Mesendoderm (in vitro differentiated cells): ENCODE data around the gene TEX55.

ENCODE experiments used
- DNase-seq: peaks from one replicate; pipeline ENCODE4 v3.0.0; 2013
- H2AK5ac ChIP-seq: 2 replicates; pipeline ENCODE4 v1.6.1; 2013; ENCODE audit warnings: low read length, inconsistent platforms
- H2BK120ac ChIP-seq: 2 replicates; pipeline ENCODE4 v1.6.1; 2013; ENCODE audit warnings: low read depth, mild to moderate bottlenecking, low read length, moderate library complexity, mixed read lengths
- H2BK15ac ChIP-seq: replicated peaks from 2 replicates; pipeline ENCODE4 v1.6.1; 2013; ENCODE audit warnings: low read depth, mild to moderate bottlenecking, moderate library complexity
- H2BK5ac ChIP-seq: 2 replicates; pipeline ENCODE4 v1.6.1; 2013; ENCODE audit warnings: low read length, inconsistent platforms
- H3K18ac ChIP-seq: 2 replicates; pipeline ENCODE4 v1.6.1; 2013; ENCODE audit warnings: mild to moderate bottlenecking, low read length, mixed read lengths
- H3K23ac ChIP-seq: one replicate; pipeline ENCODE4 v1.6.1; 2013; ENCODE audit warnings: low read length
- H3K27ac ChIP-seq: 2 replicates; pipeline ENCODE4 v1.5.1; 2013; ENCODE audit warnings: low read depth, mild to moderate bottlenecking, inconsistent platforms, low read length, moderate library complexity
- H3K27me3 ChIP-seq: 2 replicates; pipeline ENCODE4 v1.6.1; 2013; ENCODE audit warnings: low read length, control low read depth, mild to moderate bottlenecking, inconsistent platforms; ENCODE audit not compliant: insufficient read depth, poor library complexity
- H3K36me3 ChIP-seq: 2 replicates; pipeline ENCODE4 v1.6.1; 2013; ENCODE audit warnings: low read length, inconsistent platforms; ENCODE audit not compliant: control insufficient read depth, insufficient read depth
- H3K4ac ChIP-seq: one replicate; pipeline ENCODE4 v1.6.1; 2013; ENCODE audit warnings: low read depth, mild to moderate bottlenecking, low read length, moderate library complexity
- H3K4me1 ChIP-seq: 2 replicates; pipeline ENCODE4 v1.6.1; 2013; ENCODE audit warnings: low read depth, low read length, inconsistent platforms; ENCODE audit not compliant: control insufficient read depth
- H3K4me2 ChIP-seq: 2 replicates; pipeline ENCODE4 v1.6.1; 2013; ENCODE audit warnings: low read length
- H3K4me3 ChIP-seq: 2 replicates; pipeline ENCODE4 v1.5.1; 2013; ENCODE audit warnings: mild to moderate bottlenecking, low read length
- H3K56ac ChIP-seq: one replicate; pipeline ENCODE4 v1.6.1; 2013; ENCODE audit warnings: low read length
- H3K79me1 ChIP-seq: 2 replicates; pipeline ENCODE4 v1.6.1; 2013; ENCODE audit warnings: low read length, inconsistent platforms
- H3K79me2 ChIP-seq: 2 replicates; pipeline ENCODE4 v1.6.1; 2013; ENCODE audit warnings: mild to moderate bottlenecking, low read length; ENCODE audit not compliant: control insufficient read depth, insufficient read depth
- H3K9ac ChIP-seq: 2 replicates; pipeline ENCODE4 v1.6.1; 2013; ENCODE audit warnings: low read length, inconsistent platforms
- H4K5ac ChIP-seq: one replicate; pipeline ENCODE4 v1.6.1; 2013; ENCODE audit warnings: low read length
- H4K8ac ChIP-seq: one replicate; pipeline ENCODE4 v1.6.1; 2013; ENCODE audit warnings: low read depth, mild to moderate bottlenecking, control low read depth, low read length, moderate library complexity
- WGBS: extraction: QIAGEN DNeasy Blood & Tissue Kit; methylation state at CpG from one replicate; pipeline ENCODE4 v1.1.7; 2013; ENCODE audit warnings: low lambda C conversion rate, missing lambda C conversion rate; ENCODE audit not compliant: insufficient coverage; ENCODE audit errors: extremely low coverage; 5-methylcytosine and 5-hydroxymethylcytosine counted together

TEX55 gene

DNA sequence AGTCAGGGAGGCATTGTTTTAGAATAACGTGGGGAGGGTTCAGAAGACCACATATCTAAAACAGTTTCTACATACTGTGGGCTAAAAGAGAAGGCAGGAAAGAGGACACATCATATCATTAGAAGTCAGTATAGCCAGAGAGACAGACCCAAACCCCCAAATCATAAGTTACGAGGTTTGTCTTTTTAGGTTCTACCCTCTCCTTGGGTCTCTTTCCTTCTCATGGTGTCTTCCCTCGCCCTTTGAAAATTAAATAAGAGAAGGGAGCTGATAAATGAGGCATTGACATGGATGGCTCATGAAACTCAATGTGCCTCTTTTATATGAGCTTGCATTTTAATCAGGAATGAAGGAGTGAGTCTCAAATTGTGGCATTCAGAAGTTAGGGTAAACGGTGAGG is 30.8 kb downstream of the TEX55 start:
- no peak overlapping the region for H3K56ac ChIP-seq
- no peaks in the 10 kb centered on the region for H3K79me2 ChIP-seq
- H3K27me3 ChIP-seq, result no peaks in the 10 kb centered on the region
- H3K4me2 ChIP-seq, result no peak overlapping the region
- no peaks in the 10 kb centered on the region for H3K4me1 ChIP-seq
- no peak overlapping the region for H3K4me3 ChIP-seq
- no peak overlapping the region for H3K4ac ChIP-seq
- no peak overlapping the region for H2BK15ac ChIP-seq
- no CpG with 5 or more reads among the region's 4 CpGs for WGBS
- no peaks in the 10 kb centered on the region for H3K79me1 ChIP-seq
- no peak for DNase-seq
- H4K8ac ChIP-seq, result no peak overlapping the region
- H3K18ac ChIP-seq, result no peak overlapping the region
- H3K9ac ChIP-seq, result no peak overlapping the region
- no peak overlapping the region for H2BK5ac ChIP-seq
- no peak overlapping the region for H4K5ac ChIP-seq
- no peaks in the 10 kb centered on the region for H3K36me3 ChIP-seq
- no peak overlapping the region for H3K23ac ChIP-seq
- H2BK120ac ChIP-seq, result no peak overlapping the region
- no peak overlapping the region for H2AK5ac ChIP-seq
- no peak overlapping the region for H3K27ac ChIP-seq

DNA sequence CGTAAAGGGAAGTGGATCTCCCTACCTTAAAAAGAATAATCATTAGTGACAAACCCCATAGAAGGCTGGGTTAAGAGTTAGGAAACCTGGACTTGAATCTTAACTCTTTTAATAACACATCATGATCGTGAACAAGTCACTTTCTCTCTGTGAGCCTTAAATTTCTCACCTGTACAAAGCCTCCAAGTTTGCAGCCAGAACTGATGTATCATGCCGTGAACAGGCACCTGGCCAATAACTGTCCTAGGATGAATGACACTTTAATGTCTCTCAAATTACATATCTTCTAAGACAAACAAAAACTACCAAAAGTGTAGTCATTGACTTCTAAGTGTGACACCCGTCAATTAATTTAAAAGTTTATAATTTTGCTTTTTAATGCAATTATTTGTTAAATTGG is 31.4 kb downstream of the TEX55 start:
- no peak overlapping the region for H3K9ac ChIP-seq
- no peak overlapping the region for H3K23ac ChIP-seq
- H3K4me1 ChIP-seq, result no peaks in the 10 kb centered on the region
- no peak overlapping the region for H3K4me2 ChIP-seq
- H4K5ac ChIP-seq, result no peak overlapping the region
- no peak overlapping the region for H3K27ac ChIP-seq
- H2BK15ac ChIP-seq, result no peak overlapping the region
- no peak overlapping the region for H2BK5ac ChIP-seq
- H3K4me3 ChIP-seq, result no peak overlapping the region
- no peak overlapping the region for H2AK5ac ChIP-seq
- no CpG with 5 or more reads among the region's 4 CpGs for WGBS
- H3K36me3 ChIP-seq, result no peaks in the 10 kb centered on the region
- no peak overlapping the region for H2BK120ac ChIP-seq
- no peak overlapping the region for H3K4ac ChIP-seq
- no peaks in the 10 kb centered on the region for H3K79me2 ChIP-seq
- no peaks in the 10 kb centered on the region for H3K27me3 ChIP-seq
- DNase-seq, result no peak
- no peak overlapping the region for H4K8ac ChIP-seq
- no peaks in the 10 kb centered on the region for H3K79me1 ChIP-seq
- H3K56ac ChIP-seq, result no peak overlapping the region
- no peak overlapping the region for H3K18ac ChIP-seq

DNA sequence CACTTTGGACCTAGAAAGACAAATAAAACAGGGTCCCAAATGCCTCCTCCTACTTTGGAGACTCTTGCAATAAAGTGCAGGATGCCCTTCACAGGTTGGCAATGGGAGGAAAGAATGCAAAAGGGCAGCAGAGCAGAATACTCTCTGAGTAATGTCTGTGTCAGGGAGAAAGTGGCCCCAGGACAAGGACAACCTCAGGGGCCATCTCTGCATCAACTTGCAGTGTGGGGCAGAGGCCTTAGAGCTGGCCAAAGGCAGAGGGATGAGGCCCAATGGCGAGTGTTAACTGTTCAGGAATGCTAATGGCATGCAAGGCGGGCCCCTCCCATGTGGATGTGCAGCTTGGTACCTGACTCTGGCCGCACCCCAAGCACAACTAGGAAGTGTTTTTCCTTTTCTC is 35.8 kb downstream of the TEX55 start:
- Histone ChIP-seq H2BK5ac (no peak overlapping the region), H3K36me3 (no peaks in the 10 kb centered on the region), H3K27me3 (no peaks in the 10 kb centered on the region), H2BK120ac (no peak overlapping the region), H4K5ac (no peak overlapping the region), H3K4me1 (no peaks in the 10 kb centered on the region), H3K23ac (no peak overlapping the region), H3K18ac (no peak overlapping the region), H3K4ac (no peak overlapping the region), H3K4me3 (no peak overlapping the region), H3K56ac (no peak overlapping the region), H3K79me1 (no peaks in the 10 kb centered on the region), H3K27ac (no peak overlapping the region), H4K8ac (no peak overlapping the region), H2BK15ac (no peak overlapping the region), H2AK5ac (no peak overlapping the region), H3K9ac (no peak overlapping the region), H3K79me2 (no peaks in the 10 kb centered on the region), H3K4me2 (no peak overlapping the region)
- DNase-seq, result peak; percentile 12
- no CpG with 5 or more reads among the region's 3 CpGs for WGBS

DNA sequence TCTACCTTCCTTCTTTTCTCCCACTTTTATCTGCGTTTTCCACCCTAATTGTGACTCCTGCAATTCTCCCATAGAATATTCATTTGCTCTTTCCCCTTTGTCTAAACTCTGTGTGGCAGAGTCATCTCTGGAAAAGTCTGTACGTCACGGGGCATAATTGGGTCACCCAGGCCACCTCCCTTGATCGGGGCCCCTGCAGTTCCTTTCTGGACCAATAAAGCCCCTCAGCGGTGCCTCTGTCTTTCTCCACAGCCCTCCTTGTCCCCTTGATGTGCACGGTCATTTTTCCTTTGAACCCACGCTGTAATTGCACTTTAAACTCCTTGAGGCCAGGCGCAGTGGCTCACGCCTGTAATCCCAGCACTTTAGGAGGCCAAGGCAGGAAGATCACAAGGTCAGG is 38.1 kb downstream of the TEX55 start:
- Histone ChIP-seq H3K4me1 (no peaks in the 10 kb centered on the region), H3K18ac (no peak overlapping the region), H2BK120ac (no peak overlapping the region), H3K56ac (no peak overlapping the region), H3K4ac (no peak overlapping the region), H3K9ac (no peak overlapping the region), H4K5ac (no peak overlapping the region), H3K27me3 (no peaks in the 10 kb centered on the region), H3K36me3 (no peaks in the 10 kb centered on the region), H2BK15ac (no peak overlapping the region), H3K79me1 (no peaks in the 10 kb centered on the region), H3K27ac (no peak overlapping the region), H3K4me2 (no peak overlapping the region), H4K8ac (no peak overlapping the region), H2BK5ac (no peak overlapping the region), H2AK5ac (no peak overlapping the region), H3K79me2 (no peaks in the 10 kb centered on the region), H3K23ac (no peak overlapping the region), H3K4me3 (no peak overlapping the region)
- WGBS, result no CpG with 5 or more reads among the region's 9 CpGs
- DNase-seq, result no peak

DNA sequence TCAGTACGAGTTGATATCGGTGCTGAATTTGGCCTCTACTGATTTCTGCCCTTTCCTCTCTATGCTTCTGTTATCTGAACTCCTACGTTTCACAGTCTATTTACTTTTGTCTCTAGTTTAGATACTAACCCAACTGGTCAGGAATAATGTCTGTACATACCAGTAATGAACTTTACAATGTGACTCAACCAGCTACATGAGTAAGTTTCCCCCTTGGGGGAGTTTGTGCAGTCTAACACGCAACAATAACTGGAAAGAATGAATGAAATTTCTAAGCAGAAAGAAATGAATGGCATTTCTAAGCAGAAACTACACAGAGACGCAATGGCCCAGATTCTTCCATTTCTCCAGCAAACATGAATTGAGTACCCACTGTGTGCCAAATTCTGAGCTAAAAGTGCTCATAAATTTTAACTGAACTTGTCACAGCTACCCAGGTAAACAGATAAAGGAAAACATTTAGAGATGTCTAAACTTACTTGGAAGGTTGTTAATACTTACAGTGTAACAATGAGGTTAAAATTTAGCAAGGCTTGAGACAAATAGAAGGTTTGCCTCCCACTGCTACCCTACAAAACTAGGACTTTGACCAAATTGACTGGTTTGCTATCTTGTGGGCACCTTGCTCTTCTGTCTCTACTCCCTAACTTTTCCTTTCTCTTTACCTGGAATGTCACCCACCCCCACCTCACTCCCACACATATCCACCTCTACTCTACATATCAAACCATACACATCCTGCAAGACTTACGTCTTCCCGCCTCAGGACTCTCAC is 39.0 kb downstream of the TEX55 start:
- H3K18ac ChIP-seq, result no peak overlapping the region
- no peak for DNase-seq
- H3K27ac ChIP-seq, result no peak overlapping the region
- H3K79me1 ChIP-seq, result no peaks in the 10 kb centered on the region
- no peak overlapping the region for H3K4me2 ChIP-seq
- H3K27me3 ChIP-seq, result no peaks in the 10 kb centered on the region
- no peak overlapping the region for H2AK5ac ChIP-seq
- H4K5ac ChIP-seq, result no peak overlapping the region
- no peaks in the 10 kb centered on the region for H3K4me1 ChIP-seq
- H3K79me2 ChIP-seq, result no peaks in the 10 kb centered on the region
- no peak overlapping the region for H3K9ac ChIP-seq
- WGBS, result no CpG with 5 or more reads among the region's 7 CpGs
- H3K56ac ChIP-seq, result no peak overlapping the region
- no peak overlapping the region for H2BK120ac ChIP-seq
- no peak overlapping the region for H3K4ac ChIP-seq
- H2BK15ac ChIP-seq, result no peak overlapping the region
- no peak overlapping the region for H3K4me3 ChIP-seq
- H2BK5ac ChIP-seq, result no peak overlapping the region
- no peak overlapping the region for H4K8ac ChIP-seq
- no peaks in the 10 kb centered on the region for H3K36me3 ChIP-seq
- no peak overlapping the region for H3K23ac ChIP-seq

DNA sequence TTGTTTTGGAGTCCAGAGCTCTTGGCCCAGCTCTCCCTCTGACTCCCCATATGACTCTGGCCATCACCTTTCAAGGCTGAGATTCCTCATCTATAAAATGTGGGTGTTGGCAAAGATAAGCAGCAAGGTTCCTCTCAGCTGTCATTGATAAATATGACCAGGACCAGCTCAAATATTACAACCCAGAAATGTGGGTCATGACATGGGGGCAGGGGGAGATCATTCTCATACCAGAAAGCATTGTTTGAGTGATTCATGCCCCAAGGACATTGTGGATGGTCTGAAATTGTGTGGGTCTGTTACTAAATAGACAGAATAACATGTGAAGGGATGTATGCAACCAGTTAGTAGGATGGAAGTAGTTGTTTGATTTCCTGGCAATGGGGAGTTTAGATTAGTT is 41.3 kb downstream of the TEX55 start:
- H3K4me3 ChIP-seq, result no peak overlapping the region
- H3K56ac ChIP-seq, result no peak overlapping the region
- H2AK5ac ChIP-seq, result no peak overlapping the region
- H3K79me2 ChIP-seq, result no peaks in the 10 kb centered on the region
- no peak overlapping the region for H2BK5ac ChIP-seq
- H3K23ac ChIP-seq, result no peak overlapping the region
- H3K27me3 ChIP-seq, result no peaks in the 10 kb centered on the region
- no peak overlapping the region for H2BK15ac ChIP-seq
- H3K18ac ChIP-seq, result no peak overlapping the region
- no peaks in the 10 kb centered on the region for H3K4me1 ChIP-seq
- no peaks in the 10 kb centered on the region for H3K79me1 ChIP-seq
- no peaks in the 10 kb centered on the region for H3K36me3 ChIP-seq
- H3K4me2 ChIP-seq, result no peak overlapping the region
- DNase-seq, result no peak
- H3K4ac ChIP-seq, result no peak overlapping the region
- no peak overlapping the region for H3K27ac ChIP-seq
- no peak overlapping the region for H4K5ac ChIP-seq
- no peak overlapping the region for H4K8ac ChIP-seq
- H2BK120ac ChIP-seq, result no peak overlapping the region
- no peak overlapping the region for H3K9ac ChIP-seq
